Ureter (tissue), 1 donor: ENCODE results near the gene FGF2. TPM values are rescaled to one million over a fixed set of nuclear protein-coding genes. Genes with fewer than 3 reads are reported as not detected.
"Not testable (repeated sequence)": the region's sequence is repeated elsewhere in the genome, so short reads cannot be mapped to it uniquely, and the experiment has no call there.

Source experiments
- DNase-seq: peaks from one replicate; pipeline ENCODE4 v3.0.0-alpha.2; 2020; ENCODE audit warnings: low spot score
- total RNA-seq: library from RNA; stranded (reverse); gene quantifications from one replicate; pipeline ENCODE4 v1.2.4, GENCODE V29; 2023
- donor health status: DM: yes; HTN: yes; CAD: no.

FGF2 gene
- total RNA-seq, 1 donor from 2014 or later: 12.2 TPM

- no peak for DNase-seq
These were observed 19.1 kb downstream of the FGF2 start for GRCh38 chr4:122845760-122846159.

DNA sequence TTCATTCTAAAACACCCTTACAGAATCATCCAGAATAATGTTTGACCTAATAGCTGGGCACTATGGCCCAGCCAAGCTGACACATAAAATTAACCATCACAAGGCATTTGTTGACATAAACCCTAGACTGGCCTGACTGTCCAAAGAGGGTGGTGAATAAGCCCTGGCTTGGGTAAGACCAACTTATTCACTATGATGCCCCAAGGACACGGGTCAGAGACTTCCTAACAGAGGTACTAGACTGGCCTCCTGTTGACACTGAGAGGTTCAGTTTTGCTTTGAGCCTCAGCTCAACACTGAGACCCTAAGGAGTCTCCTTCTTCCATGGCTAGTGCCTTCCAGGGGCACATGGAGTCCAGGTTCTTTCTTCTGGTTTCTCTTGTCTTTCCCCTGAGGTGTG is 21.3 kb downstream of the FGF2 start:
- DNase-seq: no peak

DNA sequence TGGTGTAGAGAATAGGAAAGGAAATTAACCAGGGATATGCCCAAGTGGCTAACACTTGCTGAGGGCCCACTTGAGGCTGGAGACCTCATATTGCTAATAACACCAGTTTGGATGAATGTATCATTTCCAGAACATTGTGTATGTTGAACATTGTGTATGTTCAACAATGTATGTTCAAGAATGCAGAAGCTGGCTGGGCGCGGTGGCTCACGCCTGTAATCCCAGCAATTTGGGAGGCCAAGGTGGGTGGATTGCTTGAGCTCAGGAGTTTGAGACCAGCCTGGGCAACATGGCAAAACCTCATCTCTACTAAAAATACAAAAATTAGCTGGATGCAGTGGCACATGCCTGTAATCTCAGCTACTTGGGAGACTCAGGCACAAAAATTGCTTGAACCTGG is 23.2 kb downstream of the FGF2 start:
- not testable (repeated sequence) for DNase-seq

- DNase-seq: no peak
These were observed 24.9 kb downstream of the FGF2 start for GRCh38 chr4:122851568-122851967.

GRCh38 chr4:122854447-122855352 is 28.1 kb downstream of the FGF2 start:
- no peak for DNase-seq

- DNase-seq: no peak
These were observed 28.8 kb downstream of the FGF2 start for GRCh38 chr4:122855353-122855890.

- DNase-seq: no peak
These were observed 30.5 kb downstream of the FGF2 start for GRCh38 chr4:122857160-122857559.

- no peak for DNase-seq
These were observed 32.1 kb downstream of the FGF2 start for GRCh38 chr4:122858705-122859104.

GRCh38 chr4:122861172-122861943 is 34.7 kb downstream of the FGF2 start:
- no peak for DNase-seq

DNA sequence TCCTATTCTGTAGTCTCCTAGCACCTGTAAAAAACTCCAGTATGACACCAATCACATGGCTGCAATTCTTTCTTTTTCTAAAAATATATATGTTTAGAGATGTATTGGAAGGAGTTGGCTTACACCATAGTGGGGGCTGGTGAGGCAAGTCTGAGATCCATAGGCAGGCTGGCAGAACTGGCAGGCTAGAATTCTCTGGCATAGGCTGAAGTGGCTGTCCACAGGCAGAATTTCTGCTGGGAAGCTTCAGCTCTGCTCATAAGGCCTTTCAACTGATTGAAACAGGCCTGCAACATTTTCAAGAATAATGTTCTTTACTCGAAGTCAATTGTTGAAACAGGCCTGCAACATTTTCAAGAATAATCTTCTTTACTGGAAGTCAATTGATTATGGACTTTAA is 37.0 kb downstream of the FGF2 start:
- no peak for DNase-seq

DNA sequence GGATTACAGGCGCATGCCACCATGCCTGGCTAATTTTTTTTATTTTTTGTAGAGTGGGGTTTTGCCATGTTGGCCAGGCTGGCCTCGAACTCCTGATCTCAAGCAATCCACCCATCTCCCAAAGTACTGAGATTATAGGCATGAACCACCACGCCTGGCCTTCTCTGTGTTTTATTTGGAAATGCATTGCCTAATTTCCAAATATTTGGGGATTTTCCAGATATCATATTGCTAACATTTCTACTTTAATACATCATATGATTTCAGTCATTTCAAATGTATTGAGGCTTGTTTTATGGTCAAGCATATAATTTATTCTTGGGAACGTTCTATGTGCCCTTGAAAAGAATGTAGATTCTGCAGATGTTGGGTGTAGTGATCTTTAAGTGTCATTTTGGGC is 38.8 kb downstream of the FGF2 start:
- DNase-seq: no peak

DNA sequence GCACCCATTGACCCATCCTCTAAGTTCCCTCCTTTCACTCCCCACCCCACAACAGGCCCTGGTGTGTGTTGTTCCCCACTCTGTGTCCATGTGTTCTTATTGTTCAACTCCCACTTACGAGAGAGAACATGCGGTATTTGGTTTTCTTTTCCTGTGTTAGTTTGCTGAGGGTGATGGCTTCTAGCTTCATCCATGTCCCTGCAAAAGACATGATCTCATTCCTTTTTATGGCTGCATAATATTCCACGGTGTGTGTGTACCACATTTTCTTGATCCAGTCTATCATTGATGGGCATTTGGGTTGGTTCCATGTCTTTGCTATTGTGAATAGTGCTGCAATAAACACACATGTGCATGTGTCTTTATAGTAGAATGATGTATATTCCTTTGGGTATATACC is 41.6 kb downstream of the FGF2 start:
- DNase-seq: not testable (repeated sequence)

DNA sequence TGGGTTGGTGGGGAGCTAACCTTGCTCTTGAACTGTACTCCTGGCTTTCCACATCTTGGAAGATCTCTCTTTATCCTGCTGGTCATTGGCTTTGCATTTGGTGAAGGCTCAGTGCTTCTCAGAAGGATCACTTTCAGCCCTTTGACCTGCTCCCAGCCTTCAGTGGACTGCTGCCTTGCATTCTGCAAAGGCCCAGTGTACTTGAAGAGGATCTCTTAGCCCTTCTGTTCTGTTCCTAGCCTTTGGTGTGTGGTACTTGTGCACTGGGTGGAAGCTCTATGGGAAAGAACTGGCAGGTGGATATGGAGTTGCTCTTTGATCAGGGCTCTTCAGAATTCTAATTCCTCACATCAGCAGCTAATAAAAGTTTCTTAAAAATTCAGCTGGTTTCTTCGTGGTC is 46.5 kb downstream of the FGF2 start:
- no peak for DNase-seq

- DNase-seq: no peak
These were observed 47.4 kb downstream of the FGF2 start for GRCh38 chr4:122873821-122874593.

DNA sequence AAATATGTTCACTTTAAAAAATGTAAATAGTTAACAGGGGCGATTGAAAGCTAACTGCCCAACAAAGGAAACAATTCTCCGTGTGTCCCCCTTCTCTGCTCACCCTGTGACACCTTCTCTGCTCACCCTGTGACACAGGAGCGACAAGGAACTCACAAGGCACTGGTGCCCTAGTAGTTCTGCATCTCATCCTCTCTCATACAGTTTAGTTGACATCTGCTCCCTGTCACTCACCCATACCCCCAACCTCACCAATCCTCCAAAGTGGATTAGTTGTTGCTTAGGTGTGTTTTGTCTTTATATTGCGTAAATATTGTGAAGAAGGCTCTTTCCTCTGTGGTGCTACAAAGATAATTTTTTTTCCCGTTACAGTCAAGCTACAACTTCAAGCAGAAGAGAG is 49.3 kb downstream of the FGF2 start:
- no peak for DNase-seq

DNA sequence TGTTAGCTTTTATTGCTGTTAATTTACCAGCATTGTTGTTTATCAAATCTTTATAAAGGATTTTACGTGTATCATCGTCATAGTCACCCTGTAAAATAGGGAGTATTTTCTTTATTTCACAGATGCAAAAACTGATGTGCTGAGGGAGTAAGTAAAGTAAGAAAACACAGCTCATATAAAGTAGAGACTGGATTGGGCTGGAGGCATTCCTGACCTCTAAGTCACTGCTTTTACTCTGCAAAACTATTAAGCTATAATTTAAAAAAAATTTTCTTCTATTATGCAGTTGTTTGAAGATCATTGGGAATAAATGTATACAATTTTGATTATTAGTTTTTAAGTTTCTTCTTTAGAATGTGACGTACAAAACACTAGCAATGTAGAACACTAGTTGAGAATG is 49.8 kb downstream of the FGF2 start:
- DNase-seq: no peak

- no peak for DNase-seq
These were observed 52.4 kb downstream of the FGF2 start for GRCh38 chr4:122879001-122879400.

- DNase-seq: no peak
These were observed 56.5 kb downstream of the FGF2 start for GRCh38 chr4:122882857-122883735.

GRCh38 chr4:122884499-122884898 is 57.9 kb downstream of the FGF2 start:
- no peak for DNase-seq

DNA sequence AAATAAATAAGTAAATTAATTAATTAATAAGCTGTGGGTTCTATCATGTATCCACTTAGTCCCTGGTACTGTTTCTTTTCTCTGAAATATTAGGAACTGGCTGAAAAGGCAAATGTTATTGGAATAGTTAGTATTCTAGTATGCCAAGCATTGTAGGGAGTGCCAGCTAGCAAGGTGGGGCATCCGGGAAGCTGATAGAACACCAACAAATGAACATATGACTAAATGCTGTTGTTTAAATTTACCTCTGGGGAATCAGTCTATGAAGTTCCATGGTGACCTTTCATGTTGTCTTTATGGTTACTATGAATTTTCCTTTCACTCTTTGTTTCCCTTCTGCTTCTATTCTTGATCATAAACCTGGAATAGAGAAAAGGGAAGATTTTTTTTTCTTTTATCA is 63.1 kb downstream of the FGF2 start:
- DNase-seq: no peak
